Neural progenitor cell (in vitro differentiated cells): Measurements from ENCODE around the gene FPR2. TPM values are rescaled to one million over a fixed set of nuclear protein-coding genes. Genes with fewer than 3 reads are reported as not detected.

Experiments used
- DNase-seq: peaks from one replicate; pipeline ENCODE4 v3.0.0-alpha.2; 2016; ENCODE audit warnings: low spot score
- H2AFZ ChIP-seq: fragments of 200-600 bp; sonication (generic); replicated peaks from 2 replicates; pipeline ENCODE4 v1.6.1; 2016; ENCODE audit warnings: antibody characterized with exemption
- H3F3A ChIP-seq: fragments of 200-600 bp; sonication (generic); 2 replicates; pipeline ENCODE4 v1.6.1; 2016; ENCODE audit warnings: antibody characterized with exemption, low read depth
- H3K27ac ChIP-seq: fragments of 200-600 bp; sonication (generic); 2 replicates; pipeline ENCODE4 v1.5.1; 2016; ENCODE audit warnings: mild to moderate bottlenecking
- H3K27me3 ChIP-seq: fragments of 200-600 bp; sonication (generic); 2 replicates; pipeline ENCODE4 v1.6.1; 2016; ENCODE audit warnings: mild to moderate bottlenecking, moderate library complexity
- H3K36me3 ChIP-seq: fragments of 200-600 bp; sonication (generic); 2 replicates; pipeline ENCODE4 v1.5.1; 2016
- H3K4me1 ChIP-seq: fragments of 200-600 bp; sonication (generic); 2 replicates; pipeline ENCODE4 v1.6.1; 2016; ENCODE audit warnings: mixed run types
- H3K4me2 ChIP-seq: fragments of 200-600 bp; sonication (generic); 2 replicates; pipeline ENCODE4 v1.6.1; 2016
- H3K4me3 ChIP-seq: fragments of 200-600 bp; sonication (generic); 2 replicates; pipeline ENCODE4 v1.5.1; 2016
- H3K79me2 ChIP-seq: fragments of 200-600 bp; sonication (generic); 2 replicates; pipeline ENCODE4 v1.6.1; 2016; ENCODE audit warnings: low read depth
- H3K9ac ChIP-seq: fragments of 200-600 bp; sonication (generic); 2 replicates; pipeline ENCODE4 v1.6.1; 2016
- H3K9me3 ChIP-seq: fragments of 200-600 bp; sonication (generic); 2 replicates; pipeline ENCODE4 v1.5.1; 2016; ENCODE audit warnings: low read depth
- H4K20me1 ChIP-seq: fragments of 200-600 bp; sonication (generic); 2 replicates; pipeline ENCODE4 v1.6.1; 2016; ENCODE audit warnings: low read depth
- H3K27ac Mint-ChIP-seq: 3 replicates; pipeline ENCODE4 v1.8.0; 2021; ENCODE audit warnings: mixed read lengths
- H3K27me3 Mint-ChIP-seq: 2 replicates; pipeline ENCODE4 v1.8.0; 2022; ENCODE audit warnings: low read depth, mild to moderate bottlenecking, inconsistent platforms, moderate library complexity, mixed read lengths; ENCODE audit not compliant: insufficient read depth
- H3K36me3 Mint-ChIP-seq: 3 replicates; pipeline ENCODE4 v1.8.0; 2021; ENCODE audit warnings: mixed read lengths
- H3K4me1 Mint-ChIP-seq: 3 replicates; pipeline ENCODE4 v1.8.0; 2021; ENCODE audit warnings: mixed read lengths
- H3K4me3 Mint-ChIP-seq: 3 replicates; pipeline ENCODE4 v1.8.0; 2021; ENCODE audit warnings: mild to moderate bottlenecking, moderate library complexity, mixed read lengths
- H3K9me3 Mint-ChIP-seq: 3 replicates; pipeline ENCODE4 v1.8.0; 2020; ENCODE audit warnings: mixed read lengths
- CTCF ChIP-seq: fragments of 200-600 bp; sonication (generic); IDR thresholded peaks from 2 replicates; pipeline ENCODE4 v1.5.1; 2017; ENCODE audit warnings: antibody characterized with exemption, mild to moderate bottlenecking
- EZH2 ChIP-seq: fragments of 200-600 bp; sonication (generic); IDR thresholded peaks from 2 replicates; pipeline ENCODE4 v1.6.1; 2017; ENCODE audit warnings: antibody characterized with exemption, mild to moderate bottlenecking, moderate library complexity
- EZH2phosphoT487 ChIP-seq: fragments of 200-600 bp; sonication (generic); IDR thresholded peaks from 2 replicates; pipeline ENCODE4 v1.6.1; 2017; ENCODE audit warnings: antibody characterized with exemption
- total RNA-seq: library from RNA; depleted of rRNA; stranded (reverse); fragments of >200 nt; gene quantifications from 2 replicates; pipeline ENCODE4 v1.2.3, GENCODE V29; 2015; ENCODE audit warnings: low replicate concordance

The FPR2 gene
- total RNA-seq, 1 donor from 2014 or later = not detected

DNA sequence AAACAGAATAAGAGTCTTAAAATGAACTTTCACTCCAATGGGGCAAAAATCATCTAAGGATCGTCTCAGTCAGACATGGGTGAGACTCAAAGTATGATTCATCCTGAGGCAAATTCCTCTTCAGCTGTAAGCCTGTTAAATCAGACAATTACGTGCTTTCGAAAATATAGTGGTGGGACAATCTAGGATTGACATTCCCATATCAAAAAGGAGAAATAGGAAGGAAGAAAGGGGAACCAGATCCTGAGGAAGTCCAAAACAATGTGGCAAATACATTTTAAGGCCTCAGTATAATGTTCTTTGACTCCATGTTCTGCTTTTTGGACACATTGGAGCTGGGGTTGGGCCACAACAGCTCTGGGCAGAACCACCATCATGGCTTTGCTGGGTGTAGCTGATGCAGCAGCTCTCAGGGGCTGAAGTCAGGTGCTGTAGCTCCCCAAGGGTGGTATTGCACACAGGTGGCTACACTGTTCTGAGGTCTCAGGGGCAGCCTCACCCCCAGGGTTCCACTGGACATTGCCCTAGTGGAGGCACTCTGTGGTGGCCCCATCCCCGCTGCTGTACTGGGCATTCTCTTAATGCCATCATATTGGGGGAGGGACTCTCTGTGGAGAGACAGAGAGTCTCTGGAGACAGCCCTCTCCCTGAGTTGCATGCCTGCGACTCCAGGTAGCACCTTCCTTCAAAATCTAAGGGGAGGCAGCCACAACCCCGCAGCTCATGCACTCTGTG lies 28.2 kb downstream of the FPR2 start:
- Mint-ChIP-seq H3K4me1 (no peaks in the 10 kb centered on the region), H3K27ac (no peak overlapping the region), H3K27me3 (no peaks in the 10 kb centered on the region), H3K36me3 (no peaks in the 10 kb centered on the region), H3K4me3 (no peak overlapping the region), H3K9me3 (peaks cover 18% of the 10 kb centered on the region)
- Histone ChIP-seq H3K9ac (no peak overlapping the region), H3F3A (no peaks in the 10 kb centered on the region), H3K4me2 (no peak overlapping the region), H3K27ac (no peak overlapping the region), H3K27me3 (no peaks in the 10 kb centered on the region), H3K9me3 (no peaks in the 10 kb centered on the region), H3K4me1 (no peaks in the 10 kb centered on the region), H2AFZ (no peak overlapping the region), H3K4me3 (no peak overlapping the region), H3K36me3 (no peaks in the 10 kb centered on the region), H3K79me2 (no peaks in the 10 kb centered on the region), H4K20me1 (no peaks in the 10 kb centered on the region)
- no peak for TF ChIP-seq EZH2
- DNase-seq = no peak

DNA sequence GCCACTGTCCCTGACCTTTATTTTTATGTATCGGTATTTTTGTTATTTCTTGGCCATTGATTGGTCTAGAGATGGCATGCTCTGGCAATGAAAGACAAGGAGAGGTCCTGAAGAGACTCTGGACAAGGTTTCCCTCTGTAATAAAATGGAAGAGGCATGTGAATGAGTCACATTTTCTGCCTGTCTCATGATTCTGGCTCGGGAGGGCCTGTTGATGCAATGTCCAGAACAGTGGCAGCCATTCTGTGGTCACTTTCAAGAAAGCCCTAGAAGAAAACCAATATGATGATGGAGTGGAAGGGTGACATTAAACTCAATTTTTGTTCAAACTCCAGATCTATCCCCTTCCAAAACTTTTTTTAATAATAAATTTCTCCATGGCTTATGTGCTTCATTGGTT lies 32.0 kb downstream of the FPR2 start:
- H3K9me3 ChIP-seq = no peaks in the 10 kb centered on the region
- Mint-ChIP-seq H3K9me3 (peaks cover 26% of the 10 kb centered on the region), H3K4me3 (no peak overlapping the region), H3K4me1 (no peaks in the 10 kb centered on the region), H3K36me3 (no peaks in the 10 kb centered on the region), H3K27ac (no peak overlapping the region), H3K27me3 (peaks cover 5% of the 10 kb centered on the region)
- H3K27ac ChIP-seq = no peak overlapping the region
- H4K20me1 ChIP-seq = no peaks in the 10 kb centered on the region
- no peaks in the 10 kb centered on the region for H3F3A ChIP-seq
- no peaks in the 10 kb centered on the region for H3K4me1 ChIP-seq
- no peaks in the 10 kb centered on the region for H3K27me3 ChIP-seq
- no peak overlapping the region for H2AFZ ChIP-seq
- H3K4me2 ChIP-seq = no peak overlapping the region
- H3K4me3 ChIP-seq = no peak overlapping the region
- no peak for DNase-seq
- no peak overlapping the region for H3K9ac ChIP-seq
- H3K36me3 ChIP-seq = no peaks in the 10 kb centered on the region
- H3K79me2 ChIP-seq = no peaks in the 10 kb centered on the region
- TF ChIP-seq EZH2 (no peak), CTCF (no peak), EZH2phosphoT487 (no peak)

DNA sequence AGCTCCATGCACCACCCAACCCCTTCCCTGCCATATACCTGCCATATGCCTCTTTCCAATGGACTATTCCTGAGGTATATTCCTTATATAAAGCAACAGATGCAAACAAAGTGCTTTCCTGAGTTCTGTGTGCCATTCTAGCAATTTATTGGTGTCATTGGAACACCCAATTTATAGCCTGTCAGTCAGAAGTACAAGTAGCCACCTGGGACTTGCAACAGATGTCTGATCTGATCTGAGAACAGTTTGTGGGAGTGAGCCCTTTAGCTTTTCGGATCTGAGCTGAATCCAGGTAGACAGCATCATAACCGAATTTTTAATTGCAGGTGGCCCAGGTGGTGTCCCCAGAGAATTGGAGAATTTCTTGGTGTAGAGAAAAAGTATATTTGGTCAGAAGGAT lies 33.0 kb downstream of the FPR2 start:
- no peaks in the 10 kb centered on the region for H4K20me1 ChIP-seq
- no peak for TF ChIP-seq EZH2
- H3K4me2 ChIP-seq = no peak overlapping the region
- no peak overlapping the region for H3K9ac ChIP-seq
- no peaks in the 10 kb centered on the region for H3K9me3 ChIP-seq
- H3K27me3 ChIP-seq = no peaks in the 10 kb centered on the region
- no peaks in the 10 kb centered on the region for H3K36me3 ChIP-seq
- no peaks in the 10 kb centered on the region for H3K36me3 Mint-ChIP-seq
- H3K4me1 Mint-ChIP-seq = no peaks in the 10 kb centered on the region
- H2AFZ ChIP-seq = no peak overlapping the region
- H3K27ac Mint-ChIP-seq = no peak overlapping the region
- H3K4me1 ChIP-seq = no peaks in the 10 kb centered on the region
- H3K4me3 Mint-ChIP-seq = no peak overlapping the region
- no peak overlapping the region for H3K27ac ChIP-seq
- H3K9me3 Mint-ChIP-seq = peaks cover 21% of the 10 kb centered on the region
- H3F3A ChIP-seq = no peaks in the 10 kb centered on the region
- no peak for DNase-seq
- H3K79me2 ChIP-seq = no peaks in the 10 kb centered on the region
- no peak overlapping the region for H3K4me3 ChIP-seq
- peaks cover 5% of the 10 kb centered on the region for H3K27me3 Mint-ChIP-seq

GRCh38 chr19:51794885-51795490 lies 34.0 kb downstream of the FPR2 start, which contains the start of gene FPR3:
FPR3 (plus strand) TSS chr19:51795157; CDS start chr19:51823749, 28,592 bp downstream.
- Histone ChIP-seq H3K4me1 (no peaks in the 10 kb centered on the region), H4K20me1 (no peaks in the 10 kb centered on the region), H3K27me3 (no peaks in the 10 kb centered on the region), H3K27ac (no peak within 1 kb of the TSS), H3K4me2 (no peak within 1 kb of the TSS), H3K79me2 (no peaks in the 10 kb centered on the region), H2AFZ (no peak within 1 kb of the TSS), H3K4me3 (no peak within 1 kb of the TSS), H3F3A (no peaks in the 10 kb centered on the region), H3K9me3 (no peaks in the 10 kb centered on the region), H3K36me3 (no peaks in the 10 kb centered on the region), H3K9ac (no peak within 1 kb of the TSS)
- H3K27me3 Mint-ChIP-seq = peaks cover 7% of the 10 kb centered on the region
- peaks cover 22% of the 10 kb centered on the region for H3K9me3 Mint-ChIP-seq
- no peak for TF ChIP-seq EZH2
- no peak for TF ChIP-seq CTCF
- no peak for TF ChIP-seq EZH2phosphoT487
- H3K36me3 Mint-ChIP-seq = no peaks in the 10 kb centered on the region
- H3K27ac Mint-ChIP-seq = no peak within 1 kb of the TSS
- no peaks in the 10 kb centered on the region for H3K4me1 Mint-ChIP-seq
- no peak within 1 kb of the TSS for H3K4me3 Mint-ChIP-seq
- no peak for DNase-seq
